OCI-LY1 (cell line): ENCODE data around the gene SMPD3.

Source experiments
- H2AFZ ChIP-seq: fragments of 200-600 bp; sonication (generic), shearing (Covaris generic); 2 replicates; pipeline ENCODE4 v1.6.0; 2014; ENCODE audit warnings: antibody characterized with exemption, mild to moderate bottlenecking, low read length
- H3F3A ChIP-seq: fragments of 200-600 bp; sonication (generic), shearing (Covaris generic); 2 replicates; pipeline ENCODE4 v1.6.0; 2014; ENCODE audit warnings: mild to moderate bottlenecking, antibody characterized with exemption, low read length, moderate library complexity; ENCODE audit not compliant: insufficient read depth
- H3K27ac ChIP-seq: fragments of 200-600 bp; sonication (generic); 2 replicates; pipeline ENCODE4 v1.5.1; 2014; ENCODE audit warnings: low read length, mixed run types, mild to moderate bottlenecking, low read depth; ENCODE audit not compliant: poor library complexity, severe bottlenecking
- H3K27me3 ChIP-seq: fragments of 200-600 bp; sonication (generic); 2 replicates; pipeline ENCODE4 v1.6.0; 2014; ENCODE audit warnings: antibody characterized with exemption, mild to moderate bottlenecking, low read length, moderate library complexity; ENCODE audit not compliant: insufficient read depth
- H3K36me3 ChIP-seq: fragments of 200-600 bp; sonication (generic); 2 replicates; pipeline ENCODE4 v1.6.1; 2014; ENCODE audit warnings: mild to moderate bottlenecking, antibody characterized with exemption, low read length, moderate library complexity, mixed read lengths; ENCODE audit not compliant: insufficient read depth
- H3K4me1 ChIP-seq: fragments of 200-600 bp; sonication (generic); 2 replicates; pipeline ENCODE4 v1.5.1; 2014; ENCODE audit warnings: mild to moderate bottlenecking, low read length, moderate library complexity; ENCODE audit not compliant: insufficient read depth, severe bottlenecking
- H3K4me2 ChIP-seq: fragments of 200-600 bp; sonication (generic), shearing (Covaris generic); 2 replicates; pipeline ENCODE4 v1.6.1; 2014; ENCODE audit warnings: low read length
- H3K4me3 ChIP-seq: fragments of 200-600 bp; sonication (generic); 2 replicates; pipeline ENCODE4 v1.5.1; 2014; ENCODE audit warnings: low read length, low read depth, mild to moderate bottlenecking, mixed read lengths; ENCODE audit not compliant: poor library complexity, severe bottlenecking
- H3K79me2 ChIP-seq: fragments of 200-600 bp; shearing (Covaris generic); 2 replicates; pipeline ENCODE4 v1.6.1; 2016; ENCODE audit warnings: mixed run types, low read length, mixed read lengths; ENCODE audit not compliant: insufficient read depth
- H3K9ac ChIP-seq: fragments of 200-600 bp; sonication (generic), shearing (Covaris generic); 2 replicates; pipeline ENCODE4 v1.6.1; 2014; ENCODE audit warnings: mild to moderate bottlenecking, low read length, mixed read lengths
- H3K9me2 ChIP-seq: fragments of 200-600 bp; sonication (generic), shearing (Covaris generic); 2 replicates; pipeline ENCODE4 v1.6.1; 2014; ENCODE audit warnings: low read depth, mild to moderate bottlenecking, low read length, mixed read lengths
- H3K9me3 ChIP-seq: fragments of 200-600 bp; shearing (Covaris generic); 2 replicates; pipeline ENCODE4 v1.6.1; 2014; ENCODE audit warnings: low read length, mixed read lengths
- H4K20me1 ChIP-seq: fragments of 200-600 bp; sonication (generic), shearing (Covaris generic); 2 replicates; pipeline ENCODE4 v1.6.0; 2016; ENCODE audit warnings: mild to moderate bottlenecking, low read length; ENCODE audit not compliant: insufficient read depth
- EZH2 ChIP-seq: fragments of 200-600 bp; sonication (generic), shearing (Covaris generic); IDR thresholded peaks from 2 replicates; pipeline ENCODE4 v1.8.0; 2017; ENCODE audit warnings: borderline replicate concordance, mixed run types, mild to moderate bottlenecking, antibody characterized with exemption, low read length, moderate library complexity, mixed read lengths
- TF ChIP-seq, protein P1 (sequence below): fragments of 200-600 bp; sonication (generic), shearing (Covaris generic); IDR thresholded peaks from 2 replicates; pipeline ENCODE4 v1.5.1; 2017; ENCODE audit warnings: mild to moderate bottlenecking, antibody characterized with exemption, low read length, moderate library complexity, mixed read lengths

SMPD3 gene

DNA sequence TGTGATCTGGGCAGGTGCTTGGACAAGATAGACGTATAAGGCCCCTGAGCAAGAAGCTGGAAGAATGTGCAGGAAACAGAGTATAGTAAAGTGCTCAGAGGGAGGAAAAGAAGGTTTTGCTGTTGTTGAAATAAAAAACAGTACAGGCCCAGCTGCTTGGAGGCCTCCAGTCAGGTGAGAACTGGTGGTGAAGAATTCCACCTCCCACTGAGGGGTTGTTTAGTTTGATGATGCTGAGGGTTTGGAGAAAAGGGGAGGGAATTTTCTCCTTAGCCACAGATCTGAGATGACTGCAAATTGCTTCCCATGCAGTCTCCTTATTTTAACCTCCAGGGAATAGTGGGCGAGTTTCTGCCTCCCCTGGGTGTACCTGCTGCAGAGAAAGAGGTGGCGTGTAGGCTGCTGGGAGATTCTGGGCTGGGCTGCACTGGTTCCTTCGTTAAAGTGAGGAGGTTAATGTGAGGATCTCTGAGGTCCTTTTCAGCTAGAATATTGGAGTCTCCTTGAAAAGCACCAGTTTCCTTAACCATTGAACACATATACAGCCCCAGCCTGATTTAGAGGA, 25.8 kb downstream of the SMPD3 start:
- Histone ChIP-seq H3K9me2 (no peaks in the 10 kb centered on the region), H3K27me3 (no peaks in the 10 kb centered on the region), H3F3A (peaks cover 12% of the 10 kb centered on the region; the same call in 1 of the 2 replicates), H3K4me2 (no peak overlapping the region), H3K79me2 (no peaks in the 10 kb centered on the region), H4K20me1 (no peaks in the 10 kb centered on the region), H2AFZ (no peak overlapping the region), H3K27ac (no peak overlapping the region), H3K36me3 (no peaks in the 10 kb centered on the region; the same call in 1 of the 2 replicates), H3K9me3 (no peaks in the 10 kb centered on the region), H3K4me3 (no peak overlapping the region), H3K4me1 (peaks cover 16% of the 10 kb centered on the region), H3K9ac (no peak overlapping the region)
- TF ChIP-seq, protein P1, sequence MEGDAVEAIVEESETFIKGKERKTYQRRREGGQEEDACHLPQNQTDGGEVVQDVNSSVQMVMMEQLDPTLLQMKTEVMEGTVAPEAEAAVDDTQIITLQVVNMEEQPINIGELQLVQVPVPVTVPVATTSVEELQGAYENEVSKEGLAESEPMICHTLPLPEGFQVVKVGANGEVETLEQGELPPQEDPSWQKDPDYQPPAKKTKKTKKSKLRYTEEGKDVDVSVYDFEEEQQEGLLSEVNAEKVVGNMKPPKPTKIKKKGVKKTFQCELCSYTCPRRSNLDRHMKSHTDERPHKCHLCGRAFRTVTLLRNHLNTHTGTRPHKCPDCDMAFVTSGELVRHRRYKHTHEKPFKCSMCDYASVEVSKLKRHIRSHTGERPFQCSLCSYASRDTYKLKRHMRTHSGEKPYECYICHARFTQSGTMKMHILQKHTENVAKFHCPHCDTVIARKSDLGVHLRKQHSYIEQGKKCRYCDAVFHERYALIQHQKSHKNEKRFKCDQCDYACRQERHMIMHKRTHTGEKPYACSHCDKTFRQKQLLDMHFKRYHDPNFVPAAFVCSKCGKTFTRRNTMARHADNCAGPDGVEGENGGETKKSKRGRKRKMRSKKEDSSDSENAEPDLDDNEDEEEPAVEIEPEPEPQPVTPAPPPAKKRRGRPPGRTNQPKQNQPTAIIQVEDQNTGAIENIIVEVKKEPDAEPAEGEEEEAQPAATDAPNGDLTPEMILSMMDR, result no peak
- TF ChIP-seq EZH2, result no peak

DNA sequence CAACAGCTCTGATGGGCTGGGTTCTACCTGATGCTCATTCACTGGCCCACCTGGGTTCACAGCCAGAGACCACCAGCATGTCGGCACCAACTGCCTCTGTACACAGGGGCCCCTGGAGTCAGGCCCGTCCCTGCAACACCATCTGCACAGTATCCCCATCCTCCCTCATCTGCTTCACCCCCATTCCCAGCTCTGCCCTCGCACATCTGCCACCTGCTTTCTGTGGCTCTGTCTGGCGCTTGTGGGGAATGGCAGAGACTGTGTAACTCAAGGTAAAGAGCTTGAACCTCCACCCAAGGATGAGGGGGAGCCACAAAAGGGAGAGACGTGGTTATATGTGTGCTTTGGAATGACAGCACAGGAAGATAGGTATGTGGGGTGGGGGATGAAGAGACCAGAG, 27.2 kb downstream of the SMPD3 start:
- H3K4me3 ChIP-seq, result no peak overlapping the region
- no peak overlapping the region for H2AFZ ChIP-seq
- no peaks in the 10 kb centered on the region for H4K20me1 ChIP-seq
- H3K4me2 ChIP-seq, result no peak overlapping the region
- no peaks in the 10 kb centered on the region for H3K27me3 ChIP-seq
- no peaks in the 10 kb centered on the region for H3K9me2 ChIP-seq
- H3K9me3 ChIP-seq, result no peaks in the 10 kb centered on the region
- TF ChIP-seq, protein P1, result no peak
- no peak for TF ChIP-seq EZH2
- H3K36me3 ChIP-seq, result no peaks in the 10 kb centered on the region; the same call in 1 of the 2 replicates
- peaks cover 30% of the 10 kb centered on the region for H3K4me1 ChIP-seq
- no peak overlapping the region for H3K27ac ChIP-seq
- peaks cover 12% of the 10 kb centered on the region; the same call in 1 of the 2 replicates for H3F3A ChIP-seq
- H3K79me2 ChIP-seq, result no peaks in the 10 kb centered on the region
- H3K9ac ChIP-seq, result no peak overlapping the region

- Histone ChIP-seq H3K9ac (no peak overlapping the region), H3K4me2 (no peak overlapping the region), H3K9me3 (no peaks in the 10 kb centered on the region), H3K27me3 (no peaks in the 10 kb centered on the region), H3K4me1 (peaks cover 35% of the 10 kb centered on the region), H2AFZ (no peak overlapping the region), H3F3A (peaks cover 12% of the 10 kb centered on the region; the same call in 1 of the 2 replicates), H3K9me2 (no peaks in the 10 kb centered on the region), H4K20me1 (no peaks in the 10 kb centered on the region), H3K4me3 (no peak overlapping the region), H3K79me2 (no peaks in the 10 kb centered on the region), H3K27ac (no peak overlapping the region), H3K36me3 (no peaks in the 10 kb centered on the region; the same call in 1 of the 2 replicates)
- no peak for TF ChIP-seq EZH2
- TF ChIP-seq, protein P1, result no peak
These were observed 27.9 kb downstream of the SMPD3 start for GRCh38 chr16:68420366-68420942.
